HCT116 (cell line): ENCODE results near the gene SPATS2L. TPM values are rescaled to one million over a fixed set of nuclear protein-coding genes. Genes with fewer than 3 reads are reported as not detected.

Experiments
- ATAC-seq: fragments of 200-7000 bp; cut with Tn5 transposase; 2 replicates; pipeline ENCODE4 v1.9.1; 2020; ENCODE audit warnings: mild to moderate bottlenecking, moderate library complexity
- BruUV-seq: library from RNA; stranded (reverse); fragments of 400-500 nt; replicated peaks from 2 replicates; lab custom pipeline; 2021; lab: Mats Ljungman, UMichigan
- CTCF ChIA-PET: fragments of 300-600 bp; sonication (Branson Sonifier 250); formaldehyde crosslinking; loops from one replicate; lab custom pipeline; 2021; ENCODE audit warnings: antibody characterized with exemption; lab: Charles Lee
- POLR2A ChIA-PET: fragments of 300-600, 350-600 bp; sonication (Branson Sonifier 250); formaldehyde crosslinking; loops from one replicate; lab custom pipeline; 2021; ENCODE audit warnings: antibody characterized with exemption; lab: Charles Lee
- RAD21 ChIA-PET, 2 experiments: fragments of 300-600 bp; sonication (Branson Sonifier 250); formaldehyde crosslinking; loops; one replicate each; lab custom pipeline; 2023; ENCODE audit warnings: low total read pairs in 2 of 2; ENCODE audit not compliant: uncharacterized antibody in 2 of 2, unreplicated experiment in 2 of 2, low non-redundant PET in 1 of 2; lab: Charles Lee
- DNase-seq: peaks from one replicate; pipeline ENCODE4 v3.0.0-alpha.2; 2010; ENCODE audit warnings: low read depth, low spot score
- H2AFZ ChIP-seq: fragments of 200-600 bp; shearing (Covaris generic), sonication (generic); 2 replicates; pipeline ENCODE4 v1.6.1; 2017; ENCODE audit warnings: low read depth, mixed run types, mixed read lengths, antibody characterized with exemption, low read length; ENCODE audit not compliant: poor library complexity, severe bottlenecking
- H3K27ac ChIP-seq: 2 replicates; pipeline ENCODE4 v1.5.1; 2012; ENCODE audit warnings: low read depth, low read length
- H3K27me3 ChIP-seq: fragments of 200-600 bp; sonication (generic); 2 replicates; pipeline ENCODE4 v1.6.1; 2016; ENCODE audit warnings: mixed run types, low read length, mixed read lengths; ENCODE audit not compliant: insufficient read depth
- H3K36me3 ChIP-seq, 2 experiments: fragments of 200-500 bp in 1 of 2; fragments of 200-600 bp in 1 of 2; sonication (Bioruptor generic) in 1 of 2; sonication (generic) in 1 of 2; 2 replicates each; pipeline versions ENCODE4 v1.5.1 to v1.6.1; 2014 to 2016; ENCODE audit warnings: low read length in 2 of 2, inconsistent platforms in 1 of 2, mixed read lengths in 1 of 2, mixed run types in 1 of 2; ENCODE audit not compliant: insufficient read depth in 2 of 2, control insufficient read depth in 1 of 2
- H3K4me1 ChIP-seq, 2 experiments: fragments of 200-600 bp in 1 of 2; sonication (generic) in 1 of 2; 2 replicates each; pipeline versions ENCODE4 v1.5.1 to v1.6.1; 2012 to 2017; ENCODE audit warnings: low read length in 2 of 2, inconsistent platforms in 1 of 2, mild to moderate bottlenecking in 1 of 2, mixed read lengths in 1 of 2, mixed run types in 1 of 2, moderate library complexity in 1 of 2; ENCODE audit not compliant: insufficient read depth in 2 of 2, control insufficient read depth in 1 of 2
- H3K4me2 ChIP-seq: fragments of 200-600 bp; sonication (generic); 2 replicates; pipeline ENCODE4 v1.6.1; 2017; ENCODE audit warnings: mixed run types, low read length, mixed read lengths
- H3K4me3 ChIP-seq, 2 experiments: fragments of 200-600 bp in 1 of 2; sonication (generic) in 1 of 2; replicated peaks in 1 of 2; 2 replicates each; pipeline ENCODE4 v1.5.1; 2011 to 2016; ENCODE audit warnings: low read length in 2 of 2, control low read depth in 1 of 2, low read depth in 1 of 2, mild to moderate bottlenecking in 1 of 2, mixed read lengths in 1 of 2, mixed run types in 1 of 2
- H3K79me2 ChIP-seq: fragments of 200-600 bp; sonication (generic); 2 replicates; pipeline ENCODE4 v1.6.1; 2017; ENCODE audit warnings: mild to moderate bottlenecking, mixed run types, low read length, moderate library complexity, mixed read lengths; ENCODE audit not compliant: insufficient read depth
- H3K9ac ChIP-seq: fragments of 200-600 bp; sonication (generic); 2 replicates; pipeline ENCODE4 v1.6.1; 2016; ENCODE audit warnings: low read length, mixed read lengths
- H3K9me2 ChIP-seq: fragments of 200-600 bp; sonication (generic), shearing (Covaris generic); 2 replicates; pipeline ENCODE4 v1.6.1; 2017; ENCODE audit warnings: mixed run types, mild to moderate bottlenecking, moderate library complexity; ENCODE audit not compliant: insufficient read depth
- H3K9me3 ChIP-seq, 2 experiments: fragments of 200-500 bp in 1 of 2; fragments of 200-600 bp in 1 of 2; sonication (Bioruptor generic) in 1 of 2; sonication (generic) in 1 of 2; 2 replicates each; pipeline ENCODE4 v1.6.1; 2014 to 2017; ENCODE audit warnings: low read length in 2 of 2, mixed read lengths in 2 of 2, inconsistent platforms in 1 of 2, low read depth in 1 of 2, mild to moderate bottlenecking in 1 of 2, mixed run types in 1 of 2, moderate library complexity in 1 of 2; ENCODE audit not compliant: control insufficient read depth in 1 of 2, insufficient read depth in 1 of 2
- H4K20me1 ChIP-seq: fragments of 200-600 bp; sonication (generic), shearing (Covaris generic); 2 replicates; pipeline ENCODE4 v1.6.1; 2017; ENCODE audit warnings: mixed run types, mild to moderate bottlenecking, moderate library complexity; ENCODE audit not compliant: insufficient read depth
- CBX3 ChIP-seq: IDR thresholded peaks from 2 replicates; pipeline ENCODE4 v1.6.1; 2012; ENCODE audit warnings: low read depth
- ELF1 ChIP-seq: IDR thresholded peaks from 2 replicates; pipeline ENCODE4 v1.6.1; 2012; ENCODE audit warnings: low read depth, borderline replicate concordance
- EZH2 ChIP-seq: fragments of 200-600 bp; sonication (generic); IDR thresholded peaks from 2 replicates; pipeline ENCODE4 v1.6.1; 2017; ENCODE audit warnings: antibody characterized with exemption, mixed run types
- EZH2phosphoT487 ChIP-seq: fragments of 200-600 bp; IDR thresholded peaks from 2 replicates; pipeline ENCODE4 v1.6.1; 2018; ENCODE audit warnings: antibody characterized with exemption, borderline replicate concordance
- POLR2A ChIP-seq: IDR thresholded peaks from 2 replicates; pipeline ENCODE4 v1.7.0; 2011; ENCODE audit warnings: borderline replicate concordance; ENCODE audit not compliant: insufficient read depth, insufficient read length; ENCODE audit errors: extremely low read depth
- RAD21 ChIP-seq: IDR thresholded peaks from 2 replicates; pipeline ENCODE4 v1.6.1; 2012; ENCODE audit warnings: low read depth, mild to moderate bottlenecking
- REST ChIP-seq: IDR thresholded peaks from 2 replicates; pipeline ENCODE4 v1.6.1; 2012; ENCODE audit warnings: low read depth
- ZFX ChIP-seq: fragments of 450-650 bp; IDR thresholded peaks from 2 replicates; pipeline ENCODE4 v1.6.1; 2017
- intact Hi-C: fragments of 100-400 bp; cut with micrococcal nuclease; formaldehyde crosslinking; loops from 2 replicates; pipeline ENCODE4 v1.10.0; 2022
- total RNA-seq: library from RNA; stranded (reverse); gene quantifications from one replicate; pipeline ENCODE4 v1.2.1, GENCODE V29; 2021; ENCODE audit not compliant: unreplicated experiment
- TF ChIP-seq, protein P1 (sequence below), 3 experiments: fragments of 200-600 bp in 1 of 3; sonication (generic) in 1 of 3; IDR thresholded peaks in 2 of 3; conservative IDR thresholded peaks in 1 of 3; 2 replicates each; pipeline ENCODE4 v1.5.1; 2012 to 2017; ENCODE audit warnings: low read depth in 2 of 3, low read length in 2 of 3, antibody characterized with exemption in 1 of 3, borderline replicate concordance in 1 of 3, control low read depth in 1 of 3, mild to moderate bottlenecking in 1 of 3, mixed read lengths in 1 of 3, mixed run types in 1 of 3, moderate library complexity in 1 of 3; ENCODE audit not compliant: insufficient read depth in 1 of 3
- TF ChIP-seq, protein P2 (sequence below): IDR thresholded peaks from 2 replicates; pipeline ENCODE4 v1.6.1; 2012
- TF ChIP-seq, protein P3 (sequence below): IDR thresholded peaks from 2 replicates; pipeline ENCODE4 v1.6.1; 2011; ENCODE audit warnings: mild to moderate bottlenecking, low read length, moderate library complexity; ENCODE audit not compliant: insufficient replicate concordance; ENCODE audit errors: extremely low read depth

Gene SPATS2L
- total RNA-seq, 1 experiment from 2014 or later = 87.1 TPM

DNA sequence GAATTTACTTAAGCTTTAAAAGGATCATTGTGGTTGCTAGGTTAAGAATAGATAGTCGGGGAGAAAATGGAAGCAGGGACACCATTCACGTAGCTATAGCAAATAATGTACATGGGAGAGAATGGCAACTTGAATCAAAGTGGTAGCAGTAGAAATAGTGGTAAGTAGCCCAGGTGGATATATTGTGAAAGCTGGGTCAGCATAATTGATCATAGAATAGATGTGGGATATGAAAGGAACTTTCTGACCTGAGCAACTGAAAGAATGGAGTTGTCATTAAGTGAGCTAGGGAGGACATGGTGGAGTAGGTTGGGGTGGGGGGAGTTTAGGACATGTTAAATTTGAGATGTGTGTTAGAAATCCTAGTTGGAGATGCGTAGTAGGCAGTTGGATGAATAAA lies 221.7 kb downstream of the SPATS2L start:
- intact Hi-C loops = no loop called here
- peak overlapping the region; percentile 92; the same call in 1 of the 2 replicates for H3K4me2 ChIP-seq
- ChIA-PET POLR2A (no interaction called here), RAD21 (no interaction called here), CTCF (no interaction called here)
- no peaks in the 10 kb centered on the region for H3K27me3 ChIP-seq
- DNase-seq (no peak), ATAC-seq (no peak)
- H3K4me1 ChIP-seq = peaks cover 4 to 20% of the 10 kb centered on the region in 2 experiments; a peak in 3 of 4 replicates
- no peaks in the 10 kb centered on the region for H3K36me3 ChIP-seq
- H3K27ac ChIP-seq = no peak overlapping the region
- H4K20me1 ChIP-seq = no peaks in the 10 kb centered on the region
- peaks cover 71% of the 10 kb centered on the region for H3K79me2 ChIP-seq
- no peaks in the 10 kb centered on the region for H3K9me3 ChIP-seq
- TF ChIP-seq ELF1 = no peak
- no peak for TF ChIP-seq RAD21
- TF ChIP-seq CBX3 = no peak
- TF ChIP-seq, protein P1, sequence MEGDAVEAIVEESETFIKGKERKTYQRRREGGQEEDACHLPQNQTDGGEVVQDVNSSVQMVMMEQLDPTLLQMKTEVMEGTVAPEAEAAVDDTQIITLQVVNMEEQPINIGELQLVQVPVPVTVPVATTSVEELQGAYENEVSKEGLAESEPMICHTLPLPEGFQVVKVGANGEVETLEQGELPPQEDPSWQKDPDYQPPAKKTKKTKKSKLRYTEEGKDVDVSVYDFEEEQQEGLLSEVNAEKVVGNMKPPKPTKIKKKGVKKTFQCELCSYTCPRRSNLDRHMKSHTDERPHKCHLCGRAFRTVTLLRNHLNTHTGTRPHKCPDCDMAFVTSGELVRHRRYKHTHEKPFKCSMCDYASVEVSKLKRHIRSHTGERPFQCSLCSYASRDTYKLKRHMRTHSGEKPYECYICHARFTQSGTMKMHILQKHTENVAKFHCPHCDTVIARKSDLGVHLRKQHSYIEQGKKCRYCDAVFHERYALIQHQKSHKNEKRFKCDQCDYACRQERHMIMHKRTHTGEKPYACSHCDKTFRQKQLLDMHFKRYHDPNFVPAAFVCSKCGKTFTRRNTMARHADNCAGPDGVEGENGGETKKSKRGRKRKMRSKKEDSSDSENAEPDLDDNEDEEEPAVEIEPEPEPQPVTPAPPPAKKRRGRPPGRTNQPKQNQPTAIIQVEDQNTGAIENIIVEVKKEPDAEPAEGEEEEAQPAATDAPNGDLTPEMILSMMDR (IDR thresholded peaks at IDR 0.05 in 2 of 3, conservative IDR thresholded peaks at IDR 0.05 in 1 of 3; ENCODE audit: borderline replicate concordance in 1 of 3, insufficient read depth in 1 of 3, low read depth in 2 of 3, low read length in 2 of 3) = no peak
- no peak for TF ChIP-seq ZFX
- TF ChIP-seq, protein P2, sequence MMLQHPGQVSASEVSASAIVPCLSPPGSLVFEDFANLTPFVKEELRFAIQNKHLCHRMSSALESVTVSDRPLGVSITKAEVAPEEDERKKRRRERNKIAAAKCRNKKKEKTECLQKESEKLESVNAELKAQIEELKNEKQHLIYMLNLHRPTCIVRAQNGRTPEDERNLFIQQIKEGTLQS = no peak
- no peak for TF ChIP-seq POLR2A
- no peak for TF ChIP-seq EZH2
- TF ChIP-seq, protein P3, sequence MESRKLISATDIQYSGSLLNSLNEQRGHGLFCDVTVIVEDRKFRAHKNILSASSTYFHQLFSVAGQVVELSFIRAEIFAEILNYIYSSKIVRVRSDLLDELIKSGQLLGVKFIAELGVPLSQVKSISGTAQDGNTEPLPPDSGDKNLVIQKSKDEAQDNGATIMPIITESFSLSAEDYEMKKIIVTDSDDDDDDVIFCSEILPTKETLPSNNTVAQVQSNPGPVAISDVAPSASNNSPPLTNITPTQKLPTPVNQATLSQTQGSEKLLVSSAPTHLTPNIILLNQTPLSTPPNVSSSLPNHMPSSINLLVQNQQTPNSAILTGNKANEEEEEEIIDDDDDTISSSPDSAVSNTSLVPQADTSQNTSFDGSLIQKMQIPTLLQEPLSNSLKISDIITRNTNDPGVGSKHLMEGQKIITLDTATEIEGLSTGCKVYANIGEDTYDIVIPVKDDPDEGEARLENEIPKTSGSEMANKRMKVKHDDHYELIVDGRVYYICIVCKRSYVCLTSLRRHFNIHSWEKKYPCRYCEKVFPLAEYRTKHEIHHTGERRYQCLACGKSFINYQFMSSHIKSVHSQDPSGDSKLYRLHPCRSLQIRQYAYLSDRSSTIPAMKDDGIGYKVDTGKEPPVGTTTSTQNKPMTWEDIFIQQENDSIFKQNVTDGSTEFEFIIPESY = no peak
- no peak for TF ChIP-seq EZH2phosphoT487
- no peak for TF ChIP-seq REST
- no peak overlapping the region for H2AFZ ChIP-seq
- no peak overlapping the region for H3K9ac ChIP-seq
- no TSS peak for BruUV-seq
- no peaks in the 10 kb centered on the region for H3K9me2 ChIP-seq
- no peak overlapping the region for H3K4me3 ChIP-seq
